HG02678 (cell line): ENCODE data around the gene PLCH2.
"Not testable (repeated sequence)": the region's sequence is repeated elsewhere in the genome, so short reads cannot be mapped to it uniquely, and the experiment has no call there.

Experiments used
- ATAC-seq: cut with Tn5 transposase; IDR thresholded peaks from one replicate; pipeline ENCODE4 v1.9.1; 2021; ENCODE audit warnings: mild to moderate bottlenecking, moderate library complexity; ENCODE audit not compliant: unreplicated experiment

Gene PLCH2

GRCh38 chr1:2442661-2443060 lies 33.4 kb upstream of the PLCH2 start:
- no peak for ATAC-seq

- ATAC-seq: no peak
These were observed 32.6 kb upstream of the PLCH2 start for GRCh38 chr1:2443277-2444137.

GRCh38 chr1:2444138-2444591 lies 31.9 kb upstream of the PLCH2 start:
- ATAC-seq: no peak

- no peak for ATAC-seq
These were observed 30.8 kb upstream of the PLCH2 start for GRCh38 chr1:2445162-2445822.

GRCh38 chr1:2445823-2446215 lies 30.3 kb upstream of the PLCH2 start:
- ATAC-seq: no peak

- ATAC-seq: no peak
These were observed 29.7 kb upstream of the PLCH2 start for GRCh38 chr1:2446394-2446793.

GRCh38 chr1:2446861-2447260 lies 29.2 kb upstream of the PLCH2 start:
- no peak for ATAC-seq

GRCh38 chr1:2447276-2448097 lies 28.6 kb upstream of the PLCH2 start:
- ATAC-seq: no peak

- ATAC-seq: no peak
These were observed 28.0 kb upstream of the PLCH2 start for GRCh38 chr1:2448098-2448445.

GRCh38 chr1:2449636-2450454 lies 26.2 kb upstream of the PLCH2 start:
- no peak for ATAC-seq

GRCh38 chr1:2451741-2452140 lies 24.3 kb upstream of the PLCH2 start:
- no peak for ATAC-seq

- no peak for ATAC-seq
These were observed 23.7 kb upstream of the PLCH2 start for GRCh38 chr1:2452201-2452931.

GRCh38 chr1:2452932-2453315 lies 23.2 kb upstream of the PLCH2 start:
- ATAC-seq: no peak

- ATAC-seq: no peak
These were observed 21.9 kb upstream of the PLCH2 start for GRCh38 chr1:2454227-2454626.

- no peak for ATAC-seq
These were observed 20.3 kb upstream of the PLCH2 start for GRCh38 chr1:2455757-2456156.

- no peak for ATAC-seq
These were observed 18.6 kb upstream of the PLCH2 start for GRCh38 chr1:2457444-2457843.

GRCh38 chr1:2458687-2459086 lies 17.4 kb upstream of the PLCH2 start:
- ATAC-seq: no peak

GRCh38 chr1:2459102-2459753 lies 16.9 kb upstream of the PLCH2 start:
- ATAC-seq: not testable (repeated sequence)

- ATAC-seq: no peak
These were observed 16.3 kb upstream of the PLCH2 start for GRCh38 chr1:2459757-2460156.

- no peak for ATAC-seq
These were observed 15.9 kb upstream of the PLCH2 start for GRCh38 chr1:2460203-2460602.
